22Rv1 (cell line): Measurements from ENCODE around the gene ZNF784.

Experiments
- CTCF ChIP-seq: fragments of 450-650 bp; IDR thresholded peaks from 2 replicates; pipeline ENCODE4 v1.5.1; 2017; ENCODE audit warnings: mild to moderate bottlenecking
- ZFX ChIP-seq: fragments of 450-650 bp; IDR thresholded peaks from 2 replicates; pipeline ENCODE4 v1.6.1; 2017; ENCODE audit warnings: antibody characterized with exemption, borderline replicate concordance

DNA sequence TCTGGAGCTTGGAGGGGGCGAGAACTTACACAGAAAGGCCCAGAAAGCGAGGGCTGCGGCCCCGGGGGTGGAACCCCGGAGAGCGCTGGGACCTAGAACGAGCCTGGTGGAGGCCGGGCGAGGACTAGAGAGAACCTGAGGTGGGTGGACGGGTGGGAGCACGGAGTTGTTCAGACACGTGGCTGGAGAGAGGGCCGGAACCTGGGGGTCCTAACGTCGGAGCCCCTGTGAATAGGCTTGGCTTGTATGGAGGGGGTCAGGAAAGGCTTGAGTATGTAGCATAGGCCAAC, 19.5 kb upstream of the ZNF784 start:
- TF ChIP-seq CTCF (no peak), ZFX (no peak)
